Vagina (tissue), 2 donors: ENCODE measurements around the gene TOR2A. TPM values are rescaled to one million over a fixed set of nuclear protein-coding genes. Genes with fewer than 3 reads are reported as not detected.
A peak's percentile ranks its signal among the peaks of the same experiment; 100 is the strongest.

Experiments
- DNase-seq, 2 donors: peaks; one replicate each; pipeline ENCODE4 v3.0.0-alpha.2; 2017; ENCODE audit errors: extremely low spot score in 2 of 2
- H3K27ac ChIP-seq: fragments of 200-600 bp; sonication (generic); one replicate; pipeline ENCODE4 v1.5.1; 2019
- H3K27me3 ChIP-seq: fragments of 200-600 bp; sonication (generic); one replicate; pipeline ENCODE4 v1.5.1; 2019
- H3K36me3 ChIP-seq, 2 donors: fragments of 200-600 bp; sonication (generic); one replicate each; pipeline ENCODE4 v1.5.1; 2017 to 2019
- H3K4me1 ChIP-seq: fragments of 200-600 bp; sonication (generic); one replicate; pipeline ENCODE4 v1.5.1; 2019
- H3K4me3 ChIP-seq, 2 donors: fragments of 200-600 bp; sonication (generic); 1 replicate in 1 of 2; 2 replicates in 1 of 2; pipeline ENCODE4 v1.5.1; 2016 to 2019
- H3K9me3 ChIP-seq: fragments of 200-600 bp; sonication (generic); one replicate; pipeline ENCODE4 v1.5.1; 2019
- CTCF ChIP-seq, 3 experiments: fragments of 450-650 bp in 2 of 3; fragments of 200-600 bp in 1 of 3; sonication (generic) in 1 of 3; IDR thresholded peaks; one replicate each; pipeline ENCODE4 v1.5.1; 2017 to 2019; ENCODE audit warnings: antibody characterized with exemption in 3 of 3, mild to moderate bottlenecking in 2 of 3, moderate library complexity in 2 of 3
- POLR2A ChIP-seq, 2 donors: fragments of 450-650 bp; IDR thresholded peaks; one replicate each; pipeline ENCODE4 v1.6.1; 2017; ENCODE audit warnings: antibody characterized with exemption in 2 of 2, mild to moderate bottlenecking in 2 of 2, moderate library complexity in 2 of 2
- POLR2AphosphoS5 ChIP-seq, 2 donors: sonication (generic); formaldehyde crosslinking; IDR thresholded peaks; one replicate each; pipeline ENCODE4 v1.9.0; 2017; ENCODE audit warnings: antibody characterized with exemption in 2 of 2, mild to moderate bottlenecking in 2 of 2, low read depth in 1 of 2; ENCODE audit not compliant: insufficient read depth in 1 of 2
- intact Hi-C: fragments of 100-400 bp; cut with DNase I; formaldehyde crosslinking; loops from one replicate; pipeline ENCODE4 v1.15.1; 2023
- total RNA-seq: library from RNA; depleted of rRNA; stranded (reverse); fragments of >200 nt; gene quantifications from one replicate; pipeline ENCODE4 v1.2.3, GENCODE V29; 2016

TOR2A gene
- total RNA-seq, 1 donor from 2014 or later: 12.3 TPM

GRCh38 chr9:127751269-127752054, 16.4 kb upstream of the TOR2A start:
- peaks cover 5% of the 10 kb centered on the region for H3K27me3 ChIP-seq

GRCh38 chr9:127749090-127749787, 14.1 kb upstream of the TOR2A start:
- Histone ChIP-seq H3K36me3 (no peaks in the 10 kb centered on the region), H3K4me1 (peaks cover 2% of the 10 kb centered on the region), H3K27me3 (no peaks in the 10 kb centered on the region), H3K9me3 (no peaks in the 10 kb centered on the region), H3K4me3 (no peak overlapping the region), H3K27ac (no peak overlapping the region)
- intact Hi-C loops: no loop called here
- no peak for TF ChIP-seq POLR2AphosphoS5 (IDR thresholded peaks at IDR 0.05; ENCODE audit: insufficient read depth in 1 of 2, low read depth in 1 of 2)
- no peak for TF ChIP-seq POLR2A (IDR thresholded peaks at IDR 0.05)
- no peak for TF ChIP-seq CTCF (IDR thresholded peaks at IDR 0.05)
- no peak for DNase-seq

More at GRCh38 chr9:127751269-127752054, 16.4 kb upstream of the TOR2A start:
- intact Hi-C loops: no loop called here
- no peaks in the 10 kb centered on the region for H3K9me3 ChIP-seq
- no peak for DNase-seq
- no peaks in the 10 kb centered on the region for H3K36me3 ChIP-seq
- no peak overlapping the region for H3K4me3 ChIP-seq
- no peak overlapping the region for H3K27ac ChIP-seq
- H3K4me1 ChIP-seq: peaks cover 14% of the 10 kb centered on the region
- no peak for TF ChIP-seq POLR2AphosphoS5 (IDR thresholded peaks at IDR 0.05; ENCODE audit: insufficient read depth in 1 of 2, low read depth in 1 of 2)
- no peak for TF ChIP-seq CTCF (IDR thresholded peaks at IDR 0.05)
- TF ChIP-seq POLR2A (IDR thresholded peaks at IDR 0.05): no peak

DNA sequence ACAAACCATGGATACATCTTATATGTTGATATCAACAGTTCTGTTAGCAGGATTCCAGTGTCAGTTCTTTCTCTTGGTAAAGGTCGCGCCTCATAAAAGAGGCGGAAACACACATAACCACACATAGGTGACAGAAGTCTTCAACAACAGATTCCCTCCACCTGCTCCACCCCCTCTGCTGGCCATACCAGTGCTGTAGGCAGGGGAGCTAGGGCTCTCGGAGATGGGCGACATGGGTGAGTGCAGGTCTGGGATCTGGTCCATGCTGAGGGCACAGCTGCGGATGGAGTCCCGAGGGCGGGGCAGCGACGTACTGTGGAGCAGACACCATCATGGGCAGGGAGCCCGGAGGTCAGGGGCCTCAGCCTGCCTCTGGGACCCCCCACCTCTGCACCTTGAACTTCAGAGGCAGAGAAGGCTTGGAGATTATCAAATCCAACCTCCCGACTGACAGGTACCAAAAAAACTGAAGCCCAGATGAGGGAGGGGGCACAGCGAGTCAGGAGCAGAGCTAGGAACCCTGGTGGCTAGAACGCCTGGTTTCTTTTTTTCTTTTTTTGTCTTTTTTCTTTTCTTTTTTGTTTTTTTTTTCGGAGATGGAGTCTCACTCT, 12.0 kb upstream of the TOR2A start:
- H3K27ac ChIP-seq: no peak overlapping the region
- no peaks in the 10 kb centered on the region for H3K27me3 ChIP-seq
- H3K4me1 ChIP-seq: no peaks in the 10 kb centered on the region
- no peak for DNase-seq
- H3K4me3 ChIP-seq: no peak overlapping the region
- no peak for TF ChIP-seq POLR2A (IDR thresholded peaks at IDR 0.05)
- TF ChIP-seq CTCF (IDR thresholded peaks at IDR 0.05): no peak
- no peak for TF ChIP-seq POLR2AphosphoS5 (IDR thresholded peaks at IDR 0.05; ENCODE audit: insufficient read depth in 1 of 2, low read depth in 1 of 2)
- H3K9me3 ChIP-seq: no peaks in the 10 kb centered on the region
- H3K36me3 ChIP-seq: no peaks in the 10 kb centered on the region
- intact Hi-C loops: no loop called here

GRCh38 chr9:127744398-127745110, 9.5 kb upstream of the TOR2A start:
- H3K27ac ChIP-seq: peak overlapping the region; percentile 30
- H3K4me1 ChIP-seq: peaks cover 19% of the 10 kb centered on the region
- no peak for DNase-seq
- no peaks in the 10 kb centered on the region for H3K27me3 ChIP-seq
- H3K9me3 ChIP-seq: no peaks in the 10 kb centered on the region
- intact Hi-C loops: no loop called here
- TF ChIP-seq POLR2A (IDR thresholded peaks at IDR 0.05) (no peak), CTCF (IDR thresholded peaks at IDR 0.05) (no peak), POLR2AphosphoS5 (IDR thresholded peaks at IDR 0.05; ENCODE audit: insufficient read depth in 1 of 2, low read depth in 1 of 2) (no peak)
- no peaks in the 10 kb centered on the region for H3K36me3 ChIP-seq
- H3K4me3 ChIP-seq: no peak overlapping the region
